ENCODE measurements around the gene UPP2.

Gene UPP2

GRCh38 chr2:158112992-158113391 is 11.3 kb downstream of the UPP2 start:
- no peak for DNase-seq (ENCODE audit: low read depth)

DNA sequence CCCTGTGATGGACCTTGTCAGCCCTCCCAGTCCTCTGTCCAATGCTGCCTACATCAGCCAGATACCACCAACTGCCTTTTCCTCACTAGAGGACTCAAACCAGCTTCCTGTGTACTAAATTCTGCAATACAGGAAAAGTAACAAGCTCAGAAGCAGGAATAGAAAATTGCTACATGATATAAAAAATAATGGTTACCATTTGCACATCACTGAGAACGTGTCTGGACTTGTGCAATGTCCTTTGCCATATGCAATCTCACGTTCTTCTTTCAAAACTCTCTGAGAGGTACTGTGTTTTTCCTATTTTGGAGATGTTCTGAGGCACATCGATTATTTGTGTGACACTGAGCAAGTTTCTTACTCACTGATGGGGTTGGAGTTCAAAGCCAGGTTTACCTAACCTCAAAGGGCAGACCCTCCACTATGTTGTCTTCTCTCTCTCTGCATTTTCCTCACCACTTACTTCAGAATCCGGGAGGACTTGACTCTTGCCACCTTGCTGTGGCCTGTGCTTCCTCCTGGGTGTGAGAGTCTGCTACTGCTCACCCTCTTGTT is 12.1 kb downstream of the UPP2 start:
- DNase-seq (ENCODE audit: low read depth) = no peak

GRCh38 chr2:158114516-158114915 is 12.8 kb downstream of the UPP2 start:
- DNase-seq (ENCODE audit: low read depth) = no peak

DNA sequence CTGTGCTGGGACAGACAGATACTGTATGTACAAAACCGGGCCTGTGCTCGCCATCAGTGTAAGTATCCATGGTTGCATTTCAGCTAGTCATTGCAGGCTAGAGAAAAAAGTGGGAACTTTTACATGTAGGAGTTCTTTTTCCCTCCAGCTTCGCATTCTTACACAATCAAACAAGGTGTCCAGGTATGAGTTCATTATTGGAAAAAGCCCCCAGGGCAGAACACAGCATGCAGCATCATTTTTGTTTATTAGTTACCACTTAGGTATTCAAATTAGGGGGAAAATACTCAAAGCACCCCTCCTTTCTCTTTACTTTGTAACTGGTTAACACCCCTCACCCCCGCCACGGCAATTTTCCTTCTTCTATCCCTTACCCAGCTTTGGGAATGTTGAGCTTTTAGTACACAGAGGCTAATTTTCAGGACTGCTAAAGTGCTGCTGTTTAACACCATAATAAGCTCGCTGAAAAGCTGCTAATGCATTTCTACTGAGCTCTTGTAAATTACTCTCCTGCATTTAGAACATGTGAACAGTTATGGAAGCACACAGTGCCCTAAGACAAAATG is 13.6 kb downstream of the UPP2 start:
- no peak for DNase-seq (ENCODE audit: low read depth)

DNA sequence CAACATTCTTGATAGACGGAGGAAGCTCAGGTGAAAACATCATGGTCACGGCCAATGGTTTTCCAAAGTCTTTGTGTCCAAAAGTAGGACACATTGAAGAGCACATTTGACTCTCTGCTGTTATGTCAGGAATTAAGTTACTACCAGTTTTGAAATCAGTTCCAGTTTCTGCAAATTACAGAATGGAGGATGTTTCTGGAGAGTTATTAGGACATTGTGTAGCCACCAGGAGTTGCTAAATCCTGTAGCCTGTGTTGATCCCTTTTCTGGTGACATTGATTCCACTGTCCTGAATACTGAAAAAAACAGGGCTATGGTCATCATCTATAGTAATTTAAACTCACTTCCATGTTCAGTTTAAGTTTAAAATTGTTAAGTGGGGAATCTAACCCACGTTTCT is 15.3 kb downstream of the UPP2 start:
- no peak for DNase-seq (ENCODE audit: low read depth)

- DNase-seq (ENCODE audit: low read depth) = no peak
Observed at GRCh38 chr2:158120102-158120501, 18.4 kb downstream of the UPP2 start.

- DNase-seq (ENCODE audit: low read depth) = no peak
Observed at GRCh38 chr2:158120664-158121641, 19.3 kb downstream of the UPP2 start.

DNA sequence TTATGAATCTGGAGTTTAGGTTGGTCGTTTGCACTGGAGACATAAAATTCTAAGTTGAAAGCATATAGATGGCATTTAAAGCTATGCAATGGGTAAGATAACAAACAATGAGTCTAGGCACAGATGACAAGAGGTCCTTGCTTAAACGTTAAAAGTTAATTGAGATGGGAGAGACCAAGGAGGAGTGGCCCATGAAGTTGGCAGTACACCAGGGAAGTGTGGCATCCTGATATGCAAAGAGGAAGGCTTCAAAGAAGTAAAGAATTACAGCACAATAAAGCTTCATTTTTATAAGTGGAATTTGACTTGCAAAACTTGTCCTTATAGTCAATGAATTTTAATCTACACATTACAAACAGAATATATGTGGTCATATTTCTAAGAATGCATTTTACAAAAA is 23.2 kb downstream of the UPP2 start:
- DNase-seq (ENCODE audit: low read depth) = no peak

GRCh38 chr2:158125756-158126498 is 24.3 kb downstream of the UPP2 start:
- no peak for DNase-seq (ENCODE audit: low read depth)

DNA sequence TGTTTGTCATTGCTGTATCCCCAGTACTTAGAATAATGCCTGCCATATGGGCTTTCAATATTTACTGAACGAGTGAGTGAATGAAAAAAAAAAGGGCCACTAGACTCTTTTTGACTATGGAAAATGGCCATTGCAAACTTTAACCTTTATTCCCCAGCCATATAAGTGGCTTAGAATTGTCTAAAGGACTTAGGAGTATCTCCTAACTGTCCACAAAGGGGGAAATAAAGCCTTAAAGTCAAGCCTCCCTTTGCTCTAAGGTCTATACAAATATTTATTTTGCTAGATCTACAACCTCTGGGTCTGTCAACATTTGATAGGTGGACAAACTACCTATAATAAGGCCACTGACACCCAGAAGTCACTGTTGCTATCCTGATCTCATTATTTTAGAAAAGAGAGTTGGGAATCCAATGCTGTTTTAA is 25.7 kb downstream of the UPP2 start:
- DNase-seq (ENCODE audit: low read depth) = no peak

DNA sequence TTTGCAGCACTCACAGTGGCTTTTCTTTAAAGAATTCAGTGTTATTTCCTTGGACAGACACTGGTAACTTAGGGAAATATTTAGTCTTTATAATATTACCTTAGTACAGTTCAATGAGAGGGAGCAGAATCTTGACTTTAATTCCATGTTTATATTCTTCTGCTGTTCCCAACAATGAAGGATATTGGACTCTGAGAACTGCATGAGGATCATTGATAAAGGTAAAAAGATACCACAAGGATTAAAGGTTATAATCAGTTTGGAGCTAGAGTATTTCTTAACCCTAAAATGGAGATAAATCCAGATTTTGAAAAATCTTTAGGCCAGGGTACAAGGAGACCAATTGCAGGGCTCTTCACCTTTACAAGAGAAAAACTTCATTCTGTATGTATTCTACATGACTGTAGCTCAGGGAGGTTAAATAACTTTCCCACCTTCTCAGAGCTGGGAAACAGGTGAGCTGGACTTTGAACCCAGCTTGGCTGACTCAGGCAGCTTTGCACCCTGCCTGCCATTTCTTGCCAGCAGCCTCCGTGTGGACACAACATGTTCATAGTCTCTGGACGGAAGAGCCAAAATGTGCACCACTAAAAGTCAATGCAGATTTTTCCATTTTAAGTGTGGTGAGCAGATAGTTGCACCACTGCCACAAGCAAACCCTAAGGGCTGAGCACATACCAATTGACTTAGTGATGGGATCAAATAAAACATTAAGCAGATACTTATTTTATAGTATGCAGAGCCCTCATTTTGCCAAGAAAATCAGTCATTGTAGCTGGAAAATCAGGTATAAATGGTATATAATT is 26.7 kb downstream of the UPP2 start:
- DNase-seq (ENCODE audit: low read depth) = no peak

GRCh38 chr2:158129037-158129436 is 27.4 kb downstream of the UPP2 start:
- no peak for DNase-seq (ENCODE audit: low read depth)

DNA sequence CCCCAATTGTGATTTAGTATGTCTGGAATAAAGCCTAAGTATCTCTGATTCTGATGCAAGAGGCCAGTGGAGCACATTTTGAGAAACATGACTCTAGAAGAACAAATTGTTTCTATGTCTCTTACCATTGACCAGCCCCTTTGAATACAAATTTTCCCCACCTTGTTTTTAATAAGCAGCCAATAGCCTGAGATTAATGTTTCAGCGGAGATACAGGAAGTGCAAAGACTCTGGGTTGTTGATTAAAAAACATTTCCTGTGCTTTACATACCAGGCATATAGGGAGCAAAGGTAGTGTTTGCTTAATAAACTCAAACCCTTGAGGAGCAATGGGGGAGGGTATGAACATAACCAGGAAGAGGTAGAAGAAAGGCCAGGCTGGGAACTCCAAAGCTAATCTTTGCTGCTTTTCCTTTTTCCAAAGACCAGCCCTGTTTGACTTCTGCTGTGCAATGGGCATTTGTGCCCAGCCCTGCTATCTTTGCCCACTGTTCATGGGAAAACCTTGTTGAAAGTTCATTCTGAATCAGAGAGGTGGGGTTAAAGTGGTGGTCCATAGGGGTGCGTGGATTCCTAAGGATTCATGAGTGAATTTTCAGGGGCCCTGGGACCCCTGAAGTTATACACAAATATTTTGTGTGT is 29.3 kb downstream of the UPP2 start:
- no peak for DNase-seq (ENCODE audit: low read depth)

DNA sequence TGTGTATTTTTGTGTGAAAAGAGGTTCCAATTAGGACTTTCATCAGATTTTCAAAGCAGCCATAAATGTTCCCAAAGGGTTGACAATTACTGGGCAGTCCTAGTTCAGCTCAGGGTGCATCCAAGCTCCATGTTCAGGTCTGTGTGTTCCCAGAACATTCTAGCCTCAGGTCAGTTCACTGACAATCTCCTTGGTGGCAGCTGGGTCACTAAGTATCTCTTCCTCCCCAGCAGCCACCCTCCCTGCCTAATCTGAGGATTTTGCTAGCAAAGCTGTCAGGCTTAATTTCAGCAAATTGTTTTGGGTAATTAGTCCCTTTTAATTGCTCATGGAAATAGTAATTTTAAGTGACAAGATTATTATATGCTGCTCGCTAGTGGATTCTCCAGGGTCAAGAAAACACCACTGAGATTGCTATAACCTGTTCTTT is 29.8 kb downstream of the UPP2 start:
- no peak for DNase-seq (ENCODE audit: low read depth)

- no peak for DNase-seq (ENCODE audit: low read depth)
Observed at GRCh38 chr2:158131919-158132566, 30.4 kb downstream of the UPP2 start.

DNA sequence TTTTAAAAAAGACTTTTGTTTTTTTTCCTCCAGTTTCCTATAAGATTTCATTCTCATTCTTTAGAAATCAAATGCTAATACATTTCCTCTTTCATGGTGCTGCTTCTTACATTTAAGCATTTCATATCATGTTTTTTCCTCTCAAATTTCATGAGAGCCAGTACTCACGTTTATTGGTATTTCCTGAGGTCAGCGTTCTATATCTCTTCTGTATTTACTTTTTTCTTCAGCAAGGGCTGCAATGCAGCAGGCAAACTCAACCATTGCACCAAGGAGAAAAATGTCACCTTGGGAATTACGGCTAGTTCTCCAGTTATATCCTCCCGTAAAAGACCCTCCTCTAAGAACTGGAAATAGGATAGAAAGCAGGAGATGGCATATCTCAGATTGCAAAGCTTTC is 32.4 kb downstream of the UPP2 start:
- no peak for DNase-seq (ENCODE audit: low read depth)

GRCh38 chr2:158134655-158135054 is 33.0 kb downstream of the UPP2 start:
- no peak for DNase-seq (ENCODE audit: low read depth)

DNA sequence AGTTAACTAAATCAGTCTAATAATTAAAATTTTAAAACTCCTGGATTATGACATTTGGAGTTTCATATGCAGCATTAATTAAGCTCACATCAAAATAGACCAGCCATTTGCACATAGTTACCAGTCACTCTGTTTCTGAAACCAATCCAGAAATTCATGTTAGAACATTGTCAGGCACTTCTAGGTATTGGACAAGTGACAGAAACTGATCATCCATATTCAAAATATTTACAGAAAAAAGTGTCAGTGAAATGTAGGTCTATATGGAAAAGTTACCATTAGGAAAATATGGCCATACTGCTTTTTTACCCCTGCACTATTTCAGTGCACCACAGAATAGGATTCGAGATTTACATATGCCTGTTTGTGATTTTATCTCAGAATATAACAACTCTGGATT is 33.4 kb downstream of the UPP2 start:
- no peak for DNase-seq (ENCODE audit: low read depth)

DNA sequence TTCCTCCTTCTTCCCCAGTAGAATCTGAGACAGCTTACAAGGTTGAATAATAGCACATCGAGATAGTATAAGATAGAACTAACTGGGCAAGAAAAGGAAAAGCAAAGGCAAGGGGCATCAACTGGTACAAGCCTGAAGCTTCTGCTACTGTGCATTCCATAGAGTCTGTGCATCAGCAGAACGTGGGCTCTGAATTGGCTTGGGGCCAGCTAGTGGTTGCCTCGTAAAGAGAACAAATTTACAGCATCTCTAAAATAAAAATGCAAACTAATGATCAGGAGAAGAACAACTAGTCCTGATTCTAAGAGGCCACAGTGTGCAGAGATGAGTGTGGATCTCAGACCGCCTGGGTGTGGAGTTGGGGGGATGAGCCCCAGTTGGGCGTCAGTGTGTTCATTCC is 36.6 kb downstream of the UPP2 start:
- DNase-seq (ENCODE audit: low read depth) = no peak

DNA sequence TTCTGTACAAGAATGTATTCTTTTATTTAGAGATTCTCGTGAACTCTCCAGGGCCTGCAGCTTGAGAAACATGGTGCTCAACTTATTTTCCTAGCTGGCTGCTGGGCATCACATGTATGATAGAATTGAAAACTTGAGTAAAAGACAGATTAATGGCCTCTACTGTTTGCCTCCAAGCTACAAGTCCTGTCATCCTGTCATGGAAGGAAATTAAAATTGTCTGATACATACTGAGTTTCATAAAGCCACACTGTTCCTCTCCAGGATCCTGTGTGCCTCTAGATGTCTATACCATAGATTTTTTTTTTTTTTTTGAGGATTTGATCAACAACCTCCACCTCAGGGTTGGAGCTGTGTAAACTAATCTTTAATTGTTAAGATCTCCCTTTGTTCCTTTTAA is 38.5 kb downstream of the UPP2 start:
- DNase-seq (ENCODE audit: low read depth) = no peak

DNA sequence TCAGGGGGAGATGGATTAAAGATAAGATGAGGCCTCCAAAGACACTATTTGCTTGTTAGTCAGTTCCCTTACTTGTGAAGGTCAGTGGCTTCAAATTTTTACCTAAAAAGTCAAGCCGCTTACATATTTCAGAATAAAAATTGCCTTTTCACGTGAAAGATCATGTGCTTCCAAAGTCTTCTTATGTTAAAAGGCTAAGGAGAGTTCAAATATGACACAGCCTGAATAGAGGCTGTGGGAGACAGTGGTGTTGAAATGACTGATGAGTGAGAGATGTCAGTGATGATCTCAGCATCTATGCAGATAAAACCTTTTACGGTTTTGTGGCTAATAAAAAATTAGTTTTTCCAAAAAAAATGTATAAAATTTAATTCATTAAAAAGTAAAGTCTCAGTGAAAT is 40.5 kb downstream of the UPP2 start:
- DNase-seq (ENCODE audit: low read depth) = no peak

Measured in stimulated activated CD8-positive, alpha-beta memory T cell treated with anti-CD3 and anti-CD28 coated beads, Interleukin-15, amount 100 ng/mL, for 24 hours (primary cell).